Measurements from ENCODE around the gene CLEC2D.

- TF ChIP-seq CTCF (IDR thresholded peaks at IDR 0.05; ENCODE audit: low read depth, low read length) (no peak), MYC (IDR thresholded peaks at IDR 0.05; ENCODE audit: low read depth, low read length) (peak; percentile 8; the same call in 1 of the 2 replicates), POLR2A (IDR thresholded peaks at IDR 0.05; ENCODE audit: extremely low read depth, insufficient read length) (no peak)
Observed at GRCh38 chr12:9730591-9730990, 61.1 kb downstream of the CLEC2D start.

Data from NB4 (cell line).